ENCODE results near the gene SLC34A1.
A peak's percentile ranks its signal among the peaks of the same experiment; 100 is the strongest.

Gene SLC34A1

GRCh38 chr5:177366528-177367322 lies 17.5 kb upstream of the SLC34A1 start:
- POLR2A ChIA-PET = interaction anchor here (0.6 to 1.7 kb wide), 6 partner anchors 13 to 788 kb away, joined by 3 to 10 read pairs (median 4); partner anchors contain the start of genes GRK6 and LMAN2
- H3K4me1 ChIP-seq (ENCODE audit: control insufficient read depth, insufficient read depth, low read length) = peaks cover 9% of the 10 kb centered on the region; the same call in 1 of the 2 replicates
- TF ChIP-seq BCL6B (tag by site-specific recombination; IDR thresholded peaks at IDR 0.05) = no peak
- TF ChIP-seq ZNF596 (tag by site-specific recombination; IDR thresholded peaks at IDR 0.05) = no peak
- TF ChIP-seq GLIS1 (tag by site-specific recombination; IDR thresholded peaks at IDR 0.05) = peak; percentile 34; the same call in 1 of the 2 replicates
- no peak for TF ChIP-seq YY1 (tag by site-specific recombination; IDR thresholded peaks at IDR 0.05)
- no peak for TF ChIP-seq ZNF211 (tag by site-specific recombination; IDR thresholded peaks at IDR 0.05; ENCODE audit: low read depth)
- peak; percentile 92 for TF ChIP-seq SP2 (tag by site-specific recombination; IDR thresholded peaks at IDR 0.05)
- no peak for TF ChIP-seq ZNF837 (tag by site-specific recombination; IDR thresholded peaks at IDR 0.05)
- peak; percentile 86 for TF ChIP-seq GLIS2 (tag by site-specific recombination; IDR thresholded peaks at IDR 0.05)
- no peak for TF ChIP-seq ZNF513 (tag by site-specific recombination; IDR thresholded peaks at IDR 0.05)
- no peak for TF ChIP-seq PRDM6 (tag by site-specific recombination; IDR thresholded peaks at IDR 0.05)
- no peak for TF ChIP-seq ZNF629 (tag by site-specific recombination; IDR thresholded peaks at IDR 0.05)
- TF ChIP-seq ZBTB11 (tag by site-specific recombination; conservative IDR thresholded peaks at IDR 0.05; ENCODE audit: low read depth) = no peak
- TF ChIP-seq ZXDB (tag by site-specific recombination; IDR thresholded peaks at IDR 0.05) = 0 out of 2 replicates have a peak, but pooled peaks have one; percentile 43
- peak; percentile 100 for TF ChIP-seq ZBTB17 (tag by site-specific recombination; IDR thresholded peaks at IDR 0.05)
- peak; percentile 68 for TF ChIP-seq KLF1 (tag by site-specific recombination; IDR thresholded peaks at IDR 0.05)
- no peak for TF ChIP-seq KLF16 (tag by site-specific recombination; IDR thresholded peaks at IDR 0.05)
- peak; percentile 24; the same call in 1 of the 2 replicates for TF ChIP-seq ZNF76 (tag by site-specific recombination; IDR thresholded peaks at IDR 0.05; ENCODE audit: borderline replicate concordance, low read depth)
- no peak for TF ChIP-seq ZNF280C (tag by site-specific recombination; IDR thresholded peaks at IDR 0.05)
- TF ChIP-seq ZNF398 (tag by site-specific recombination; IDR thresholded peaks at IDR 0.05) = peak; percentile 89
- TF ChIP-seq ZNF792 (tag by site-specific recombination; IDR thresholded peaks at IDR 0.05) = no peak
- peak; percentile 71 for TF ChIP-seq ZBTB8A (tag by site-specific recombination; IDR thresholded peaks at IDR 0.05)
- TF ChIP-seq KLF8 (tag by site-specific recombination; IDR thresholded peaks at IDR 0.05) = peak; percentile 38; the same call in 1 of the 2 replicates
- no peak for TF ChIP-seq ZNF223 (tag by site-specific recombination; IDR thresholded peaks at IDR 0.05)
- no peak for TF ChIP-seq ZNF623 (tag by site-specific recombination; IDR thresholded peaks at IDR 0.05)
- no peak for TF ChIP-seq ZNF510 (tag by site-specific recombination; IDR thresholded peaks at IDR 0.05; ENCODE audit: insufficient replicate concordance)

More at GRCh38 chr5:177366528-177367322, 17.5 kb upstream of the SLC34A1 start:
- H3K27ac ChIP-seq (ENCODE audit: extremely low read depth, low read depth, low read length) = no peak overlapping the region
- H3K9me3 ChIP-seq (ENCODE audit: control insufficient read depth, insufficient read depth, low read depth, low read length) = no peaks in the 10 kb centered on the region
- CTCF ChIA-PET = interaction anchor here (0.5 to 1.3 kb wide), 11 partner anchors 9 to 925 kb away, joined by 3 to 6 read pairs (median 4); partner anchors contain the start of gene RGS14
- no peaks in the 10 kb centered on the region for H3K36me3 ChIP-seq (ENCODE audit: control insufficient read depth in 2 of 2, insufficient read depth in 1 of 2, low read length in 2 of 2)
- H3K4me3 ChIP-seq (ENCODE audit: low read depth, low read length) = no peak overlapping the region

All from HEK293 (cell line).